ENCODE results near the gene RAB40C. TPM values are rescaled to one million over a fixed set of nuclear protein-coding genes. Genes with fewer than 3 reads are reported as not detected.

RAB40C gene
- polyA plus RNA-seq = 0.60 and 4.0 TPM in 2 replicates

GRCh38 chr16:589658-590187 lies at the start of gene RAB40C:
RAB40C (plus strand) TSS chr16:590066; CDS start chr16:590292, 226 bp downstream.

GRCh38 chr16:560204-560700 lies 29.6 kb upstream of the RAB40C start, which contains the start of gene PRR35:
PRR35 (plus strand) TSS chr16:560394; CDS start chr16:563295, 2,901 bp downstream.

GRCh38 chr16:566475-567372 lies 23.1 kb upstream of the RAB40C start, which contains the start of gene NHLRC4:
NHLRC4 (plus strand) TSS chr16:567005; CDS start chr16:568048, 1,043 bp downstream.

GRCh38 chr16:569445-570254 lies 20.2 kb upstream of the RAB40C start, which contains the start of gene PIGQ:
PIGQ (plus strand) TSS chr16:569968; CDS start chr16:574075, 4,107 bp downstream.

GRCh38 chr16:630815-631405 lies 41.0 kb downstream of the RAB40C start, which contains the start of gene WFIKKN1:
WFIKKN1 (plus strand) TSS chr16:630985; CDS start chr16:631254, 269 bp downstream.

GRCh38 chr16:636206-637080 lies 46.6 kb downstream of the RAB40C start, which contains the start of gene METTL26:
METTL26 (minus strand) TSS chr16:636305; CDS start chr16:636290, 15 bp downstream.

GRCh38 chr16:641326-642188 lies 51.7 kb downstream of the RAB40C start, which contains the start of gene MCRIP2:
MCRIP2 (plus strand) TSS chr16:641828; CDS start chr16:641992, 164 bp downstream.

GRCh38 chr16:648781-649589 lies 59.1 kb downstream of the RAB40C start, which contains the start of gene WDR90:
WDR90 (plus strand) TSS chr16:649365; CDS start chr16:649417, 52 bp downstream.

GRCh38 chr16:667780-668518 lies 78.1 kb downstream of the RAB40C start, which contains the start of gene RHOT2:
RHOT2 (plus strand) TSS chr16:668132; CDS start chr16:668200, 68 bp downstream.

GRCh38 chr16:674968-675883 lies 85.4 kb downstream of the RAB40C start, which contains the start of gene RHBDL1:
RHBDL1 (plus strand) TSS chr16:675671; CDS start chr16:675791, 120 bp downstream.

Other genes starting within 250 kb of the RAB40C start
- 0.25 and 0.26 TPM in 2 replicates for gene AXIN1, start 237.3 kb upstream of the RAB40C start, polyA plus RNA-seq
- gene MRPL28, start 219.5 kb upstream of the RAB40C start, polyA plus RNA-seq = 10.1 and 15.9 TPM in 2 replicates
- 0.07 and 0.27 TPM in 2 replicates for gene PGAP6, start 208.1 kb upstream of the RAB40C start, polyA plus RNA-seq
- 3.8 and 4.8 TPM in 2 replicates for gene NME4, start 192.9 kb upstream of the RAB40C start, polyA plus RNA-seq
- gene DECR2, start 188.2 kb upstream of the RAB40C start, polyA plus RNA-seq = 3.3 and 5.9 TPM in 2 replicates
- 1.1 and 1.6 TPM in 2 replicates for gene RAB11FIP3, start 164.4 kb upstream of the RAB40C start, polyA plus RNA-seq
- gene CAPN15, start 62.4 kb upstream of the RAB40C start, polyA plus RNA-seq = 0.31 and 0.76 TPM in 2 replicates
- not detected in 2 replicates for gene PRR35, start 29.7 kb upstream of the RAB40C start, polyA plus RNA-seq
- gene NHLRC4, start 23.1 kb upstream of the RAB40C start, polyA plus RNA-seq = not detected in 2 replicates
- gene PIGQ, start 20.1 kb upstream of the RAB40C start, polyA plus RNA-seq = 0.84 and 1.6 TPM in 2 replicates
- 0.16 and 0.27 TPM in 2 replicates for gene WFIKKN1, start 40.9 kb downstream of the RAB40C start, polyA plus RNA-seq
- gene METTL26, start 46.2 kb downstream of the RAB40C start, polyA plus RNA-seq = 32.5 and 32.9 TPM in 2 replicates
- gene MCRIP2, start 51.8 kb downstream of the RAB40C start, polyA plus RNA-seq = 3.1 and 7.9 TPM in 2 replicates
- gene WDR90, start 59.3 kb downstream of the RAB40C start, polyA plus RNA-seq = 1.5 and 2.0 TPM in 2 replicates
- 7.1 and 8.1 TPM in 2 replicates for gene RHOT2, start 78.1 kb downstream of the RAB40C start, polyA plus RNA-seq
- 0.89 and 2.3 TPM in 2 replicates for gene RHBDL1, start 85.6 kb downstream of the RAB40C start, polyA plus RNA-seq
- 61.7 and 72.9 TPM in 2 replicates for gene STUB1, start 90.3 kb downstream of the RAB40C start, polyA plus RNA-seq
- gene JMJD8, start 94.3 kb downstream of the RAB40C start, polyA plus RNA-seq = 7.3 and 7.9 TPM in 2 replicates
- gene WDR24, start 100.3 kb downstream of the RAB40C start, polyA plus RNA-seq = 0.24 and 0.59 TPM in 2 replicates
- gene FBXL16, start 115.7 kb downstream of the RAB40C start, polyA plus RNA-seq = 8.0 and 22.9 TPM in 2 replicates
- 0.09 and 0.34 TPM in 2 replicates for gene METRN, start 125.1 kb downstream of the RAB40C start, polyA plus RNA-seq
- gene ANTKMT, start 131.1 kb downstream of the RAB40C start, polyA plus RNA-seq = 8.9 and 12.8 TPM in 2 replicates
- not detected in 2 replicates for gene CCDC78, start 136.4 kb downstream of the RAB40C start, polyA plus RNA-seq
- 0.38 and 3.0 TPM in 2 replicates for gene HAGHL, start 137.0 kb downstream of the RAB40C start, polyA plus RNA-seq
- gene CIAO3, start 150.9 kb downstream of the RAB40C start, polyA plus RNA-seq = 1.2 and 3.4 TPM in 2 replicates
- not detected in 2 replicates for gene MSLN, start 170.7 kb downstream of the RAB40C start, polyA plus RNA-seq
- gene RPUSD1, start 198.3 kb downstream of the RAB40C start, polyA plus RNA-seq = 2.8 and 5.1 TPM in 2 replicates
- 0.39 and 1.4 TPM in 2 replicates for gene CHTF18, start 198.6 kb downstream of the RAB40C start, polyA plus RNA-seq
- 2,278 and 2,470 TPM in 2 replicates for gene GNG13, start 210.7 kb downstream of the RAB40C start, polyA plus RNA-seq

Data from Purkinje cell (primary cell).